Measurements from ENCODE around the gene SDC4. TPM values are rescaled to one million over a fixed set of nuclear protein-coding genes. Genes with fewer than 3 reads are reported as not detected.

SDC4 gene
- total RNA-seq, 2 donors from 2014 or later: 85.7 to 104 TPM

GRCh38 chr20:45283551-45284057 lies 64.6 kb downstream of the SDC4 start:
- intact Hi-C loops (cut with DNase I): no loop called here
- DNase-seq (ENCODE audit: low spot score): no peak

- intact Hi-C loops (cut with DNase I): no loop called here
These were observed 65.3 kb downstream of the SDC4 start for GRCh38 chr20:45282700-45283550.

GRCh38 chr20:45279992-45280391 lies 68.2 kb downstream of the SDC4 start:
- intact Hi-C loops (cut with DNase I): loop anchor here in 1 of 2 donors (1.0 kb wide), 1 partner anchor 32 kb away; no protein-coding TSS in a partner anchor
- no peak for DNase-seq (ENCODE audit: low spot score)

More at GRCh38 chr20:45282700-45283550, 65.3 kb downstream of the SDC4 start:
- no peak for DNase-seq (ENCODE audit: low spot score)

GRCh38 chr20:45275338-45275737 lies 72.9 kb downstream of the SDC4 start:
- intact Hi-C loops (cut with DNase I): no loop called here
- DNase-seq (ENCODE audit: low spot score): no peak

Other genes starting within 250 kb of the SDC4 start
- not detected for gene KCNS1, start 247.3 kb downstream of the SDC4 start, total RNA-seq
- not detected for gene WFDC5, start 233.2 kb downstream of the SDC4 start, total RNA-seq
- not detected for gene WFDC12, start 224.0 kb downstream of the SDC4 start, total RNA-seq
- gene PI3, start 173.5 kb downstream of the SDC4 start, total RNA-seq: not detected
- not detected for gene SEMG1, start 141.4 kb downstream of the SDC4 start, total RNA-seq
- not detected for gene SEMG2, start 127.1 kb downstream of the SDC4 start, total RNA-seq
- gene SLPI, start 93.9 kb downstream of the SDC4 start, total RNA-seq: 10 to 100 TPM; 14.6 to 74.0 TPM
- gene RBPJL, start 41.6 kb downstream of the SDC4 start, total RNA-seq: not detected
- gene MATN4, start 40.1 kb downstream of the SDC4 start, total RNA-seq: under 1 TPM; 0.29 to 0.56 TPM
- 10 to 100 TPM; 21.8 to 22.6 TPM for gene SYS1, start 14.7 kb upstream of the SDC4 start, total RNA-seq
- 1 to 10 TPM; 1.4 to 2.0 TPM for gene TP53TG5, start 29.9 kb upstream of the SDC4 start, total RNA-seq
- 100 to 1,000 TPM; 119 to 141 TPM for gene DBNDD2, start 59.9 kb upstream of the SDC4 start, total RNA-seq
- 100 to 1,000 TPM; 120 to 138 TPM for gene PIGT, start 67.7 kb upstream of the SDC4 start, total RNA-seq
- 10 to 100 TPM; 38.0 to 57.7 TPM for gene WFDC2, start 121.3 kb upstream of the SDC4 start, total RNA-seq
- gene SPINT3, start 167.2 kb upstream of the SDC4 start, total RNA-seq: not detected
- not detected for gene WFDC6, start 191.1 kb upstream of the SDC4 start, total RNA-seq
- gene EPPIN, start 199.0 kb upstream of the SDC4 start, total RNA-seq: not detected
- gene WFDC8, start 230.9 kb upstream of the SDC4 start, total RNA-seq: not detected